CD4-positive, alpha-beta T cell treated with Interleukin-15 for 4 hours (primary cell): Measurements from ENCODE around the gene LMTK2.

Experiments used
- DNase-seq: peaks from one replicate; pipeline ENCODE4 v3.0.0-alpha.2; 2020; ENCODE audit warnings: low spot score

Gene LMTK2

DNA sequence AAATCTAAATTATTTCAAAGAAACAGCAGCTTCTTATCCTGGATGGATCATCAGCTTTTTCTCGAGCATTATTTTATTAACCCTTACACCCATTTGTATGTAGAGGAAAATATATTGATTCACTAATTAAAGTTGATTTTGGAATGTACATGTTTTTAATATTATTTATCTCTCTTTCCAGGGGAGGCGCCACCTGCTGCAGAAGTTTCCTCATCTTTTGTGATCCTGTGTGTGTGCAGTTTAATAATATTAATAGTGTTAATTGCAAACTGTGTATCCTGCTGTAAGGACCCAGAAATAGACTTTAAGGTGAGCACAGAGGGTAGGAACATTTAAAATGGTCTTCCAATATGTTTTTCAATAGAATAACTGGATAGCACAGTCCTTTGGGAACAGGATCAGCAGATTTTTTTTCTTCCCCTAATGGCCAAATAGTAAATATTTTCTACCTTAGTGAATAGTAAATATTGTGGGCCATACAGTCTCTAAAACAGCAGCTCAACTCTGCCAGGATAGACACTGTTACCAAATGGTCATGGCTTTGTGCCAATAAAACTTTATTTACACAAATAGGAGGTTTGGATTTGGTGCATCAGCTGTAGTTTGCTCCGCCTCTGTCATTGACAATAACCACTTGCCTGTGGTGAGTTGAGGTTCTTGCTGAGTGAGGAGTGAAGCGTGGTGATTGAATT lies 30.6 kb downstream of the LMTK2 start:
- DNase-seq: no peak

DNA sequence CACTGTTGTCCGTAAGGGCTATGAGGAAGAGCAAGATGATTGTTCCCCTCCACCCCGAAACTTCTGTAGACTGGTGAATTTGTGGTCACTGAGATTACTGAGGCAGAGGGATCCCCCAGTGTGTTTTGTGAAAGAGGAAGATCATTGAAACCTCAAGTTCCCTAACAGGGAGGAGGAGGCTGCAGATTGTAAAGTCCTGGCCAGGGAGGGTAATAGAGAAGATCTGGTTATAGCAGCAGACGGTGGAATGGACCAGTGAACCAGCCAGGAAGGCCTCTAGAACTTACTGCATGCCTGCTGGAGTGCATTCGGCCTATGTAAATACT lies 31.1 kb downstream of the LMTK2 start:
- no peak for DNase-seq

DNA sequence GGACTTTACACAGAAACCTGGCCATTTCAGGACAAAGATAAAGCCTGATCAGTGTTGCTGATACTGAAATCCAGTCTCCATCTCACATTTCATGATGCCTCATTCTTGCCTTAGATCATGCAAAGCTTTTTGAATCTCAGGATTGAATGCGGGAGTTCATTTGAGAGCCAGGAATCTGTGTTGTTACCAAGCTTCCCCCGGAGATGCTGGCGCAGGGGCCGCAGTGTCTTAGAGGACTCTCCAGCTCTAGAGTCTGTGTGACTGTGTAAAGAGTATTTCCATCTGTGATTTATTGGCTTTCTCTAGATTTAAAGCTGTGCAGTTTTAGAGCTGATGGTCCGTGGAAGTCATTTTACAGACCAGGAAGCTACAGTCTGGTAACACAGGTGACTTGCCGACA lies 32.0 kb downstream of the LMTK2 start:
- DNase-seq: no peak

DNA sequence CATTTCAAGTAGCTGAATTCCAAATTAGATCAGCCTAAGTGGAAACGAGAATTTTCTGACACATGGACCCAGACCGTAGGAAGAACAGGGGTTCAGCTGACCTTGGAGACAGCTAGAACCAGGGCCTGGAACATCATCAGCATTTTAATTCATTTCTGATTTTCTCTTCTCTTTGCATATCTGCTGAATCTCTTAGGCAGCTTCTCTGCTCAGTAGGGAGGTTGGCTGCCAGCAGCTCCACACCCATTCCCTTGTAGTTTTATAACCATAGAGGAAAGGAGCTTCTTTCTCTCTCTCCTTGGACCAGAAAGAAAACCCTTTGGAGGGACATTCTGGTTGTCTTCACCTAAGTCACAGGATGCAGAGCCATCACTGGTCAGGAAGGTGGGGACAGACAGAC lies 36.0 kb downstream of the LMTK2 start:
- DNase-seq: no peak

DNA sequence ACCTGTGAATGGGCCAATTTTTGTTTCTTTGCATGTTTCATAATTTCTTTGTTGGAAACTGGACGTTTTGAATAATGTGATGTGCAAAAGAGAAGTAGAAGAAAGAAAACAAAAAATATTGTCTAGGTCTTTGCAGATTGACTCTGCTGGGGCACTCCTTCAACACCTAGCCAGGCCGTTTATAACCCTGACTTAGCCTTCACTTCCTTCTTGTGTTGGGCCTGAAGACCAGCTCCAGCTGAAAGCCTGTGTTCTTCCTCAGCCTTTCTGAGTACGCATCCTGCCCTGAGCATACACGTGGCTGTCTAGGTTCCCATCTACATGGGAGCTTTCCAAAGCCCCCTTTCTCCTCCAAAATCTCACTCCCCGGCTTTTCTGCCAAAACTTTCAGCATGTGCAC lies 41.9 kb downstream of the LMTK2 start:
- DNase-seq: no peak

DNA sequence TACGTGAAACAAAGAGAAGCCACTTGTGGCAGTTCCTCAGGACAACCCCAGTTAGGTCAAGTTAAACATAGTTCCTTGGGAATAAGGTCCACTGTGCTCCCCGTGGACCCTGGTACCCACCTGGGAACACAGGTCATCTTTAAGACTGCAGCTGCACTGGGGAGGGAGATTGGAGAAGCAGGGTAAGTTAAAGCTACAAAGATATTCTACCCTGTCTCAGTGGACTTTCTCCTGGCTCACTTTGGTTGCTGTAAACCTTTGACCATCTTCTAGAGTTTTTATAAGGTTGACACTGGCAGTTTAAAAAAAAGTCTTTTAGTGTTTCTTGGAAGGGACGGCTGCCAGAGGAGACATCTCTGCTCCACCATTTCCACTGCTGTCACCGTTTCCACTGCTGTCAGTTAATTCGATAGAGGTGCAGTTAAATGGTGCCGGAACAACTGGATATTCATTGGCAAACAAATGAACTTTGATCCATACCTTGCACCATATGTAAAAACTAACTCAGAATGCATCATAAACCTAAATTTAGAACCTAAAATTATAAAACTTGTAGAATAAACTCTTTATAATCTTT lies 42.5 kb downstream of the LMTK2 start:
- DNase-seq: no peak

DNA sequence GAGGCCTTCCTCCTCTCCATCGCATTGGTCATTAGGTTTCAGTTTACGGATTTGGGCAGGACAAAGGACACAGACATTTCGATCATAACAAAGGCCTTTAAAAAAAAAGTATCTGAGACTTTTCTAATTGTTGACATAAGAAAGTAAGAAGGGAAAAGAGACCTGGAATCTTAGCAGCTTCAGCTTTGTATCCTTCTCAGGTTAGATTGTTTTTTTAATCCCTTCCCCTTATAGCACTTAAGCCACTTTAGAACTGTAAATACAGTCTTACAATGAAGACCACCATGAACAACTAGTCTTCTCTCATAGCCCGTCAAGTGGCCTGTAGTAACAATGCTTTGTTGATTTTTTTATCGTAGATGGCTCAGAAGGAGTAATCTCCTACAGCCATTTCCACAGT lies 45.2 kb downstream of the LMTK2 start:
- no peak for DNase-seq

DNA sequence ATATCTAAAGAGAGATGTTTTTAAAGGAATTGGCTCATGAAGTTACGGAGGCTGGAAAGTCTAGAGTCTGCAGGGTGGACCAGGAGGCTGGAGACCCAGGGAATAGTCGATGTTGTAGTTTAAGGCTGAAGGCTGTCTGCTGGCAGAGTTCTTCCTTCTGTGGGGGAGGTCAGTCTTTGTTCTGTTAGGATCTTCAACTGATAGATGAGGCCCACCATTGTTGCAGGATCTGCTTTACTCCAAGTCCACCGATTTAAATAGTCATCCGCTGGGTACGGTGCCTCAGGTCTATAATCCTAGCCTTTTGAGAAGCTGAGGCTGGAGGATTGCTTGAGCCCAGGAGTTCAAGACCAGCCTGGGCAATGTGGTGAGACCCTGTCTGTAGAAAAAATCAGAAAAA lies 50.0 kb downstream of the LMTK2 start:
- DNase-seq: no peak

DNA sequence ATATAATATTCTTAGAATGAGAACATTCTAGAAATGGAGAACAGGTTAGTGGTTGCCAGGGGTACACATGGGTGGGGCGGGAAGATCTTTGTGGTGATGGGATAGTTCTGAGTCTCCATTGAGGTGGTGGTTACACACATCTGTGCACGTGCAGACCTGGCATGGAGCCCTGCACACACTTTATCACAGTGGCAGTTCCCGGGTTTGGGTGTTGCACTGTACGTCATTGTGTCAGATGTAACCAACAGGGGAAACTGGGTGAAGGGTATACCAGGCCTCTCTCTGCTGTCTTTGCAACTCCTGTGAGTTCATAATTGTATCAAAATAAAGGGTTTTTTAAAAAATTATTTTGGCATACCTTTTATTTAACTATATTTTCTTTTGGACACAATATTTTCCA lies 51.1 kb downstream of the LMTK2 start:
- no peak for DNase-seq

DNA sequence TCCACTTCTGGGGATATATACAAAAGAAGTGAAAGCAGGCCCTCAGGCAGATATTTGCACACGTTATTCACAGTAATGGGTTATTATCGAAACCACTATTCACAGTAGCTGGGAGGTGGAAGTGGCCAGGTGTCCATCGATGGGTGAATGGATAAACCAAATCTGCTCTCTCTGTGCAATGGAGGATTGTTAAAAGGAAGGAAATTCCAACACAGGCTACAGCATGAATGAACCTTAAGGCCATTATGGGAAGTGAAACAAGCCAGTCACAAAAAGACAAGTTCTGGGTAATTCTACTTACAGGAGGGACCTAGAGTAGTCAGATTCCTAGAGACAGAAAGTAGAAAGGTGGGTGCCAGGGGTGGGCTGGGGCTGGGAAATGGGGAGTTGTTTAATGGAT lies 56.1 kb downstream of the LMTK2 start:
- DNase-seq: no peak

DNA sequence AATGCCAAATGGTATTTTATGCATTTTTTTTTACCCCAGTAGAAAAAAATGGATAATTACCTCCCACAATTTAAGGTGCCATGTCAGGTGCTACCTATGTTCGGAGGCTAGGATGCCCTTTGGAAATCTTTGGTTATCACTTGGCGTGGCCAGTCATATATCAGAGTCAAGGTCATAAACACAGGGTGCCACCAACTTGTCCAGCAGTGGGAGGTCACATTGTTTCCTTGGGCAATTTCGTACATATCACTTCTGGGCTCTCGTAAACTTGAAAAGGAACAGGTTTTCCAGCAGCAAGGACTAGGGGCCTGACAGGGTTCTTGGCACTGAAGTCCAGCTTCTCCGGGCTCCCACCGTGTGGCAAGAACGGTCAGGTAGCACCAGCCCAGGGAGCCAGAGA lies 56.6 kb downstream of the LMTK2 start:
- DNase-seq: no peak

DNA sequence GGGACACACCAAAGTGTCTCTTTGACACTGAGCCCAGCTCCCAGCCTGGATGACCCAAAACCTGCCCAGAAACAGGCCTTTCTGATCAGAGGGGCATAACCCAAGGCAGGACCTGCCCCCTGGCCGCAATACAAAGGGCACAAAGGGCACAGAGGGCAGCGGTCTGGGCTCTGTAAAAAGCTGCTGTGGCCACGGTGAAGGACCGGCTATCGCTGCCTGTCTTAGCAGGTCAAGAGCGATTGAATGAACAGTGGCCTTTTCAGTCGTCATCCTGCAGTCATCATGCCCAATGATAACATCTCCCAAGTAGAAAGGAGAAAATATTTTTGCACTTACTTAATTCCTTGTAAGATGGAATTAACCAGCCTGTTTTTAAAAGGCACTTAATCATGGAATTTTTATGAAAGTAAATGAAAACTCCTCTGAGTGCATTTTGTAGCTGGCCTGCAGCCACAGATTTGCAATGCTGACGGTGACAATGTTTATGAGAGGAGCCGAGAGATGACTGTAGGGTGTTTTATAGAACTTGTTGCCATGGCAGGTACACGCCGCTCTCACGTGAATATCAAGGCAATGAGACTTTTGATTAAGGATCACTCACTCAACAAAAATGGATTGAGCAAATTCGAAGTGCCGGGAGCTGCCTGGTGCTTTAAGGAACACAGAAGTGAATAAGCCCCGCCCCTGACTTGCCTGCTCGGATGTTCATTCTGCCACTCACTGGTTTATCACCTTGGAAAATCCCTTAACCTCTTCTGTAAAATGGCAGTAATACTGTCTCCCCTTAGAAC lies 57.2 kb downstream of the LMTK2 start:
- no peak for DNase-seq

DNA sequence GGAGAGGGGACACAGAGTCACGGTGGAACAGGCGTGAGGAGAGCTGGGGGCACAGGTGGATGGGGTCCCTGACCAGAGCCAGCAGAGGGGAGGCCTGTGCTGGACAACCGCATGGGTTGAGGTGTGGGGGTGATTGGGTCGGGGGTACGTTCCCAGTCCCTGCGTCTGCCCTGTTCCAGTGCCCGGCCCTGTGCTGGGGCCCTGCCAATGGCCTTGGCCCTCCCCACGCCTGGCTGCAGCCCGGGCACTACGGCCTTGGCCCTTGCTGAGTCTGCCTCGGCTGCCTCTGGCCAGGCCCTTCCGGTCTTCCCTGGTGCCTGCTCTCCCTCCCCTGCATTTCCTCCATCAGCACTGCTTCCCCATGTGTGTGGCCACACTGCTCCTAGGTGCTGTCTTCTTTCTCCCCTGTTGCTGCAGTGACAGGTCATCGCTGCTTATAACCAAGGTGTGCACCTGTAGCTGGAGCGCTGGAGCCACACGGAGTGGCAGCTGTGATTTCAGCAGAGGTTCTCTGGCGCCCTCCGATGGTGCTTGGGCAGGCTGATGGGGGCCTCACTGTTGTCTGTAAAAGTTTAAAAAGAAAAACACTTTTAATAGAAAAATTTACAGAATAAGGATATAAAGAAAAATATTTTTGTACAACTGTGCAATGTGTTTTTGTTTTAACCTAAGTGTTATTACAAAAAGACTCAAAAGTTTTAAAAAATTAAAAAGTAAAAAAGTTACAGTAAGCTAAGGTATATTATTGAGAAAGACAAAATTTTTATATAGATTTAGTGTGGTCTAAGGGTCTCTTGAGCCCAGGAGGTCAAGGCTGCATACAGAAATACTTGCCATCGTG lies 59.4 kb downstream of the LMTK2 start:
- peak; percentile 34 for DNase-seq

DNA sequence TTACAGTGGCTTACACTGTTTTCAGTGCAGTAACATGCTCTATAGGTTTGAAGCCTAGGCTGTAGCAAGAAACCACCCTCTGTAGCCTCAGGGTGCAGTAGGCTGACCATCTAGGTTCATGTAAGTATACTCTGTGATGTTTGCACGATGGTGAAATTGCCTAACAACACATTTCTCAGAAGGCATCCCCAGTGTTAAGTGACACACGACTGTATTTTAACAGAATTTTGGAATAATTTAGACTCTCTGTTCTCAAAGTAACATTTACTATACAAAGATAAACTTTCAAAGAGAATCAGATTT lies 60.0 kb downstream of the LMTK2 start:
- DNase-seq: no peak

DNA sequence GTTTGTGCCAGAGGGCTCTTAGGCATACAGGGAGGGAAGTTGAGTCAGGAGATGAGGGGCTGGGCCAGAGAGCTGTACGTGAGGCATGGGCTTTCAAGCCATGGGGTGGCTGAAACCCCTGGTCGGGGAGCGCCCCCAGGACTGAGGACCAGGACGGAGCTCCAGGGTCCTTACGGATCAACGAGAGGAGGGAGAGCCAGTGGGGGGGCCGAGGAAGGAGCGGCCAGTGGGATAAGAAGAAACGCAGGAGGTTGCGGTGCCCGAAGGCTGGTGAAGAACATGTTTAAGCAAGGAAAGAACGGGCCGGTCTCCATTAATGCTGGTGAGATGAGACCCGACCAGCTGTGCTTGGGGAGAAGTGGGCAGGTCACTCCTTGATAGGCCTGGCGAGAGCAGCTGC lies 61.0 kb downstream of the LMTK2 start:
- no peak for DNase-seq

DNA sequence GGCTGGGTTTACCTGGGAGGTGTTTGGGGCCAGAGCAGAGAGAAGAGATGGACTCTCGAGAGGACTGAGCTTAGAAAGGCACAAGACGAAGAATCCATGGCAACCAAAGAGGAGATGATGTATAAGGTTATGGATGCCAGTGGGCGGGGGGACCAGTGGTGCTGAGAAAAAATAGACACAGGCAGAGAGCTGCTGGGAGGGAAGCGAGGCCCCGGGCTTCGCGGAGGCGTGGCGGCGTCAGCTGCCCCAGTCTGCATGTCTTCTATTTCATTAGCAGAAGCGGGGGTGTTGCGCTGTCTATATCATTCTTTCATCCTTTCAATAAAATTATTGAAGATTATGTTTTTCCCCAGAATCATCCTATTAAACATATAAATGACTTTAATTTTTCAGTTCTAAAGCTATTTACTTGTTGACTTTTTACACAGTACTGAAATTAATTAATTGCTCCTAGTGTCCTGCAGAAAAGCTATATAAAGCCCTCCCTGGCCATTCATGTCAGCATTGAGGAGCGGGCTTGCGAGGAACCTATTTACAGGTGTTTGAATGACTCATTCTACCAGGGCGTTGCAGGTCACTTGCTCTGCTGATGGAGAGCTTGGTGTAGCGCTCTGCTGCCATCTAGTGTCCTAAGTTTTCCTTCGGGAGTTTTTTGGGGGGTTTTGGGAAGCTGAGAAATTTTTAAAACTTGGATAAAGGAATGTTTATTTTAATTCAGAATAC lies 61.7 kb downstream of the LMTK2 start:
- peak; percentile 77 for DNase-seq

DNA sequence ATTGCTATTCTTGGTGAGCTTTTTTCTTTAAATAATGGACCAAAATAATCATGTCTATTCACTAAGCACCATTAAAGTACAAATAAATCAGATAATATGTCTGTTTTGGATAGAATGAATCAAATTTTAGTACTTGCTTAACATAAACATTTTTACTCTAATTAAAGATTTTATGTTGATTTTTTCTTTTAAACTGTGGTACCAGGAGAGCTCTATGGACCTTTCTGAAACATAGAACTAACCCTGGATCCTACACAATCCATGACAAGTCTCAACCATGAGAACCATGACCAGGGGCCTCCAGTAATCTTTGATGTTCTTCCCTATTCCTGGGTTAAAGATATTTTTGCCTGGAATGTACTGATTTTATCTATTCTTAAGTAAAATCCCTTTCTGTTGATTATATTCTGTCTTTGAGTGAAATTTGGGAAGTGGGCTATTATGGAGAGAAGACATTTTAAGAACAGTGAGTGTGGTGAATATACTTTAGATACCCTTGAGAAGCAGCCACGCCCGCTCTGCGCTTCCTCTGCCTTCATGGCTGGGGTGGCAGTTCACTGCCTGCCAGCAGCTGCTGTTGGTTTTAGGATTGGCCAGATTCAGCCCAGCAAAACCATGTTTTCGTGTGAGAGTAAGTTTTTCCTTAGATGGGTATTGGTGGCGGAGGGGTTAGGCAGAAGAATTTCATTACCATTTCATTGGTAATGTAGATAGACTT lies 62.4 kb downstream of the LMTK2 start:
- no peak for DNase-seq

DNA sequence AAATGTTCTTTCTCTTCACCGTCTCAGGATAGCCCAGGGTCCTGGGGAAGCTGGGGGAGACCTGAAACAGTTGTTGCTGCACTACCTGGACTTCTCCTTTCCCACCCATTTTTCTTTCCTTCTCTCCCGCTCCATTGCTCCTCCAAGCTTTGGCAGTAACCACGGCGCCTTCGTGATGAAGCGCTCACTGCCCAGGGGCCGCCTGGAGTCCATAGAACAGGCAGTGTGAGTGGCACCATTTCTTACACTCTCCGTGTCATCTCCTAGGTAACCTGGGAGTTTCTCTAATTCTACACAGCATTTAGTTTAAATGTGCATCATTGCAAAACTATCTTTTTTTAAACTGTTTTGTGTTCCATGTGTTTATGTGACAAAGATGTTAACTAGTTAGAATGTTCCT lies 64.3 kb downstream of the LMTK2 start:
- DNase-seq: no peak

DNA sequence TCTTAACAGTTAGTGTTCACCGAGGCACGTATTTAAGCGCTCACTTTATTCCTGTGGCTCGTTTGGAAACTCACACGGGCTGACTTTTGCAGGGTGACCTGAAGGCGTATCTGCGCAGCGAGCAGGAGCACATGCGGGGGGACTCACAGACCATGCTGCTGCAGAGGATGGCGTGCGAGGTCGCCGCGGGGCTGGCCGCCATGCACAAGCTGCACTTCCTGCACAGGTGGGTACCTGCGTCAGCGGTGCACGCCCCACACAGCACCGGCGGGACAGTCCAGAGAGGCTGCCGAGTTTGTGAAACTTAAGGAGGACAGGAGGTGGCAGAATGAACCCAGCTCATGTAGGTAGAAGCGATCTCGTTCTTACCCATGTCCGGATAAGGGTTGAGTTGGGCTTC lies 64.8 kb downstream of the LMTK2 start:
- DNase-seq: no peak

DNA sequence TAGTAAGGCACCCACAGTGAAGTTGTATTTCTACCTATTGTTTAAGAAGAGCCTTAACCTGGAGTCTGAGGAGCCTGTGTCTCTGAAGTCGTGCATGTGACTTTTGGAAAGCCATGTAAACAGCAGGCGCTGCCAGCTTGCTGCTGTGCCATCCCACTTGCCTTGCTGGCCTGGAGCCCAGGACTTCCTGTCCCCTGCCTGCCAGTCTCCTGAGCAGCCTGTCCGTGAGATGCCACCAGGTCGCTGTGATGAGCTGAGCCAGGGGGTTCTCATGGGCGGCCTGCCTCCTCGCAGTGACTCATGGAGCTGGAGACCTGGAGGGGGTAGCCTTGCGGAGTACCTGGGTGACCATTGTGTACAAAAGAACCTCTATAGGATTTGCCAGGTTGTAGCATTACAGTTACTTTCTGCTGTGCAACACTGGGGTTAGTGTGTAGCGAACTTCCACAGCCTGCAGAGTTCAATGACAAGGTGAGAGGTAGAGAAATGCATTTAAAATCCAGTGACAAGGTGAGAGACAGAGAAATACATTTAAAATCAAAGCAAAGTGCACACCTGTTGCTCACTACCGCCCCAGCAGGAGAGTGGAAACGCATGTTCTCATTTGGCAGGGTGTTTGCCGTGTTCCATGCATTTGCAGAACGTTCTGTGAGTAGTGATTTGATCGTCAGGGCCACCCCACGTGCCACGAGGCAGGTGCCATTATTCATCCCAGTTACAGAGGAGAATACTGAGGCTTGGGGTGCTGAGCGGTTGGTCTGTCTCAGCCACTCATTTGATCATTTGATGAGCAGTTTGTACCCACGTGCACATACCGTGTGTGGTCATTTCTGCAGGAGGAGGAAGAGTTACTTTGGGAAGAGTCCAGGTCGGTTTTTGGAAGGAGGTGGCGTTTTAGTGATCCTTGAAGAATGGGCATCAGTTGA lies 67.9 kb downstream of the LMTK2 start:
- DNase-seq: no peak
